AG08396 (cell line): Measurements from ENCODE around the gene TRIM10.
"Not testable (repeated sequence)": the region's sequence is repeated elsewhere in the genome, so short reads cannot be mapped to it uniquely, and the experiment has no call there.

Source experiments
- DNase-seq: peaks from one replicate; pipeline ENCODE4 v3.0.0; 2012; ENCODE audit warnings: low spot score, mixed read lengths

TRIM10 gene

GRCh38 chr6:30172681-30173080 is 11.7 kb upstream of the TRIM10 start:
- DNase-seq, result no peak

GRCh38 chr6:30171677-30172471 is 10.9 kb upstream of the TRIM10 start:
- no peak for DNase-seq

DNA sequence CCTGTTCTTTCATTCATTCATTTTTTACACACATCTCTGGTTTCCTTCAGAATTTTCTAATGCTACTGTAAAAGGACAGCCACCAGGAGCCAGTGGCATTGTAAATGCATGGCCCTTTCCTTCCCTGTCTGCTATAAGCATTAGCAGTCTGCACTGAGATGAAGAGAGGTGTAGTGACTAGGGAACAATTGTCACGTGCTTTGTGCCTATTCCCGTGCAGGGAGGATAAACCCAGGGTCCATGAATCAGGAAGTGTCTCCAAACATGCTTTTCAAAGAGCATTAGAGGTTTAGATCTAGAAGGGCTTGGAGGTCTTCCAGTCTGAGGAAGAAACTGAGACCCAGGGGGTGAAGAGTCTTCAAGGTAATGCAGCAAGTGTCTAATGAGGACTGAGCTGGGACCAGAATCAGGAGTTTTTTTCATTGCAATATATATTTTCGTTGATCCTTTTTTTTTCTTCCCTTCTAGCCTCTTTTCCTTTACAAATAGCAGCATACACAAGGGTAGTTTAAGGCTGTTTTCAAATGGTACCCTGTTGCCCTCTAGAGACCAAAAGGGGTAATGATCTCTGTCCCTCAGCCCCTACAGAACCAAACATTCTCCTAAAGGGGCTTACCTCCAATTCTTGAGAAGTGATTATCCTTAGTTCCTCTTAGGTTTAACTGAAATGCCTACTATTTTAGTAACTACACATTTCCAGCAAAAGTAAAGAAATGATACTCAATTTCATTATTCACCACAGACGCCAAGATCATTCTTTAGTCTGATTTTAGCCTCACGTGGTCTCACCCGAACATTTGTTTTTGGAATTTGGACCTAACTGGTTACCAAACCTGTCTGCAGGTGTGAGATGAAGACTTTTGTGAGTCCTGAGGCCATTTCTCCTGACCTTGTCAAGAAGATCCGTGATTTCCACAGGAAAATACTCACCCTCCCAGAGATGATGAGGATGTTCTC is 8.9 kb upstream of the TRIM10 start:
- DNase-seq, result peak; percentile 64

DNA sequence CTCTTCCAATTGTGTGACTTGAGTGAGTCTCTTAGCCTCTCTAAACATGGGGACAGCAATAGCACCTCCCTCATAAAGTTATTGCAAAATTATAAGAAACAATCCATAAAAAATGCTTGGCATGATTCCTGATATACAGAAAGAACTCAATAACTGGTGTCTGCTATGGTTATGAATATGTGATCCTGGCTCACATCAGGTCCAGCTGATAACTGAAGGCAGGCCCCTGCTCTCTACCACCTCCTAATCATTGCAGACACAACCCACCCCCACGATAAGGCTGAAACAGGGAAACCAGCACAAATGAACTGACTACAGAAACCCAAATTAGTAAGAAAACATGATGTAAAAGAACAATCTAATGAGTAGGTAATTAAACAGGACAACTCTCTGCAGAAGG is 7.7 kb upstream of the TRIM10 start:
- DNase-seq, result no peak

GRCh38 chr6:30167101-30167500 is 6.1 kb upstream of the TRIM10 start:
- no peak for DNase-seq

DNA sequence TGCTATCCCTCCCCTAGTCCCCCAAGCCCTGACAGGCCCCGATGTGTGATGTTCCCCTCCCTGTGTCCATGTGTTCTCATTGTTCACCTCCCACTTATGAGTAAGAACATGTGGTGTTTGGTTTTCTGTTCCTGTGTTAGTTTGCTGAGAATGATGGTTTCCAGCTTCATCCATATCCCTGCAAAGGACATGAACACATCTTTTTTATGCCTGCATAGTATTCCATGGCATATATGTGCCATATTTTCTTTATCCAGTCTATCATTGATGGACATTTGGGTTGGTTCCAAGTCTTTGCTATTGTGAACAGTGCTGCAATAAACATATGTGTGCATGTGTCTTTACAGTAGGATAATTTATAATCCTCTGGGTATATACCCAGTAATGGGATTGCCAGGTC is 4.2 kb upstream of the TRIM10 start:
- not testable (repeated sequence) for DNase-seq

GRCh38 chr6:30164714-30165113 is 3.7 kb upstream of the TRIM10 start:
- DNase-seq, result no peak

DNA sequence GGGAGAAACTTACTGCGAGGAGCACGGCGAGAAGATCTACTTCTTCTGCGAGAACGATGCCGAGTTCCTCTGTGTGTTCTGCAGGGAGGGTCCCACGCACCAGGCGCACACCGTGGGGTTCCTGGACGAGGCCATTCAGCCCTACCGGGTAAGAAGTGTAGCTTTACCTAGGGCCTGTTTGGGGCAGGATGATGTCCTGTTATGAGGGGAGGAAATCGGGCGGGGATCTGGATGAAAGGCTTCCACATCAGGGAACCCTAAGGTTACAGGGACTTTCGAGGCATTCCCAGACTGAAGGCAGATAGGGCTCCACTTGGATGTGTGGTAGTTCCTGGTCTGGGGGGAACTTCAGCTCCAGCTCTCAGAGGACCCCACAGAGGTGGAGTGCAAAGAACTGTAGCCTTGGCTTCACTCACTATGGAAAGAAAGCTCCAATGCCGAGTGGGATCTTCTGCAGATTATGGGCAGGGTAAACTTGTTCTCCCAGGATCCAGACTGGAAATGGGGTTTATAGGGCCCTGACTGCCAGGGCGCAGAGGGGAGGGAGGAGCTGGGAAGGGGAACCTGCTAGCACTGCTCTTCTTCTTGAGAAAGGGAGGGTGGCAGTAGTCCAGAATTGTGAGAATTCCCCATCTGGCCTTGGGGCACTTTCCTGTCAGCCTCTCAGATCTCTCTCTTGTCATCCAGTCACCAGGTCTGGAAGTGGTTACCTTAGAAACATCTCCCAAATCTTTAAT is 3.1 kb upstream of the TRIM10 start:
- no peak for DNase-seq

DNA sequence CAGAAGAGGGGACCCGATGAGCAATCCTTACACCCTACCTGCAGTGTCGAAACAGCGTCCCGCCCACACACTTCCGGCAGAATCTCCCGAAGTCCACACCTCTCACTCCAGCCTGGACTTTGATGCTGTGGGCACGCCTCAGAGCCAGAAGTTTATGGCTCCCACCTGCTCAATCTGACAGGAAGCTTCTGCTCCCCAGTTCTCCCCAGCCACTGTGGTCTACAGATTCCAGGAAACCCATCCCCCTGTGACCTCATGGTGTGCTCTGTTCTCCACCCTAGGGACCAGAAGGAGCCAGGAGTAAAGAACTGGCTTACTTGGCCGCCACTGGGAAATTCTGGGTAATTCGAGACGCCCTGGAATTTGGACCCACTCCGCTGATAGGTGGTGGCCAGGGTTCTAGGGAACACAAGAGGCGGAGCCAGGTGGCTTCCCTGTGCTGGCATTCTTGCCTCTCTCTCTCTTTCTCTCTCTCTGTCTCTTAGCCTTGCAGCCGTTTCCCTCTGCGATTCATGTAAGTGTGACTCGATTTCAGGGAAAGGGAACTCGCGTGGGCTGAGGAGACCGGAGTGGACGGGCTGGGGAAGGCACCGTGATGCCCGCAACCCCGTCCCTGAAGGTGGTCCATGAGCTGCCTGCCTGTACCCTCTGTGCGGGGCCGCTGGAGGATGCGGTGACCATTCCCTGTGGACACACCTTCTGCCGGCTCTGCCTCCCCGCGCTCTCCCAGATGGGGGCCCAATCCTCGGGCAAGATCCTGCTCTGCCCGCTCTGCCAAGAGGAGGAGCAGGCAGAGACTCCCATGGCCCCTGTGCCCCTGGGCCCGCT is 2.3 kb upstream of the TRIM10 start, which contains the start of gene TRIM15:
Gene TRIM15 (plus strand): TSS at position 457 of the 828 bp plus-strand sequence. CDS start 139 bp downstream, at position 596.
- no peak for DNase-seq

DNA sequence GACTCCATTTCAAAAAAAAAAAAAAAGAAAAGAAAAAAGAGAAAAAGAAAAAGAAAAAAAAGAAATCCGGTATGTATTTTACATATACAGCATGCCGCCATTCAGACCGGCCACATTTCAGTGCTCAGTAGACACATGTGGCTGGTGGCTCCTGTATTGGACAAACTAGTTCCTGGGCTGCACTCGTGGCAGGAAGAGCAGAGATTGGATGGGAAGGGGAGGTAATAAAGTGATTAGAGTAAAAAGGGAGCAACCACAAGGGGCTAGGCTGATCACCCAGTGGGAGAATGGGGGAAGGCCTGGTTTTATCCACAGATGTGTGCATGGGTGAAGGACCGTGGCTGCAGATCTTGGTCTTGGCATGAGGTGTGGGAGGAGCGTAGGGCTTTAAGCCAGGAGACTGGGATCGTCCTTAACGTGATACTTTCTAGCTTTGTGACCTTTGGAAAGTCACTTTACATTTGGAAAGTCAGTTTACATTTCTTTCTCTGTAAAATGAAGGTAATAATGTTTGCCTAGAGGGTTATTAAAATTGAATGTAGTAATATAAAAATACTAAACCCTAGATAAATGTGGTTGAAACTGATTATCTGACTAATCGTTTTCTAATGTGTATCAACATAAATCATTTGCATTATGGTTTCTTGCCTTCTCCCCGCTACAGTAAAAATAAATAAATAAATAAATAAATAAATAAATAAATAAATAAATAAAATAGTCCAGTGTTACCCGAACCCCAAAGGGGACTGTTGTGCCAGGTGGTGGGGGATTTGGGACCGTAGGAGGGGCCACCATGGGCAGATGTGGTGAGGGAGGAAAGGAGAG is 1.5 kb upstream of the TRIM10 start:
- no peak for DNase-seq

DNA sequence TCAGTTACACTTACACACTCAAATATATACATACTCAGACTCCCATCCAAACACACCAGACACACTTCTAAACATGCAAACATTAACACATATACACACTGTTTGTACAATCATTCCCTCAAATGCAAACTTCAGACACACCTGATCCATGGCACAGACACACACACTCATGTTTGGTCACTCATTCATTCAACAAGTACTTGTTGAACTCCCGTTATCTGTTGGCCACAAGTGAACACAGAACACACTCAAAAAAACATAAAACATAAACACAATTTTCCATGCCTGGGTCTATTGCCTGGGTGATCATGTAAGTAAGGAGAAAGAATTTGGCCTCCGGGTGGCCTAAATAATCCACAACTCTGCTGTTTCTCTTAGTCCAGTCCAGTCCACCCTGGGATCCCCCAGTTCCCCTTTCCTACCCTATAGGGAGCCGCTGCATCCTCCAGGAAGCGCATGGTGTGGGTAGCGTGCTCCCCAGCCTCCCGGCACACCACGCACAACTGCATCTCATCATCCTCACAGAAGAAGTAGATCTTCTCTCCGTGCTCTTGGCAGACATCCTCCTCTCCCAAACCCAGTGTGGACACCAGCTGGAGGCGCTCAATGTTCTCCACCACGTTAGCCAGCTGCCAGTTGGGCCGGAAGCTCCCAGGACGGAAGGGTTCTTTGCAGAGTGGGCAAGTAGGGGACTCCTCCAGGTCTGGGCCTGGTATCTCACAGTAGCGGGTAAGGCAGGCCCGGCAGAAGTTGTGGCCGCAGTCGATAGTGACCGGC is 815 bp downstream of the TRIM10 start:
- DNase-seq, result no peak

GRCh38 chr6:30158475-30159040 is 2.5 kb downstream of the TRIM10 start:
- DNase-seq, result no peak

GRCh38 chr6:30157999-30158398 is 3.0 kb downstream of the TRIM10 start:
- DNase-seq, result no peak

- DNase-seq, result no peak
These were observed 3.4 kb downstream of the TRIM10 start for GRCh38 chr6:30157581-30157980.

DNA sequence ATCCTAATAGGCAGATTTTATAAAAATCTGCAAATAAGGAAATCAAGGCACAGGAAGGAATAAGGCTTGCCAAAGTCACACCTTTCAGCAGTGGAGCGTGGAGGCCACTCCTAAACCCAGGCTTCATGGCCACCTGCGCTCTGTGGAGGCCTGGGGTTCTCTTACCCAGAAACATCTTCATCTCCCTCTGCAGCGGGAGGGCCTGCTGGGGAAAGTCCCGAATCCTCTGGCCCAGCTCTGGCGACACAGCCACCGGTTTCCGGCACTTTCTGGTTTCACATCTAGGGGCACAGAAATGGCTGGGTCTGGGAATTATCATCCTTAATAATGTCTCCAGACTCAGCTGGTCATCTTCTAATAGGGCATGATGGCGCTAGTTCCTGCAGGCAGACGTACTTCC is 4.2 kb downstream of the TRIM10 start:
- DNase-seq, result no peak

- DNase-seq, result no peak
These were observed 4.8 kb downstream of the TRIM10 start for GRCh38 chr6:30156262-30156599.

- DNase-seq, result no peak
These were observed 5.3 kb downstream of the TRIM10 start for GRCh38 chr6:30155520-30156261.

DNA sequence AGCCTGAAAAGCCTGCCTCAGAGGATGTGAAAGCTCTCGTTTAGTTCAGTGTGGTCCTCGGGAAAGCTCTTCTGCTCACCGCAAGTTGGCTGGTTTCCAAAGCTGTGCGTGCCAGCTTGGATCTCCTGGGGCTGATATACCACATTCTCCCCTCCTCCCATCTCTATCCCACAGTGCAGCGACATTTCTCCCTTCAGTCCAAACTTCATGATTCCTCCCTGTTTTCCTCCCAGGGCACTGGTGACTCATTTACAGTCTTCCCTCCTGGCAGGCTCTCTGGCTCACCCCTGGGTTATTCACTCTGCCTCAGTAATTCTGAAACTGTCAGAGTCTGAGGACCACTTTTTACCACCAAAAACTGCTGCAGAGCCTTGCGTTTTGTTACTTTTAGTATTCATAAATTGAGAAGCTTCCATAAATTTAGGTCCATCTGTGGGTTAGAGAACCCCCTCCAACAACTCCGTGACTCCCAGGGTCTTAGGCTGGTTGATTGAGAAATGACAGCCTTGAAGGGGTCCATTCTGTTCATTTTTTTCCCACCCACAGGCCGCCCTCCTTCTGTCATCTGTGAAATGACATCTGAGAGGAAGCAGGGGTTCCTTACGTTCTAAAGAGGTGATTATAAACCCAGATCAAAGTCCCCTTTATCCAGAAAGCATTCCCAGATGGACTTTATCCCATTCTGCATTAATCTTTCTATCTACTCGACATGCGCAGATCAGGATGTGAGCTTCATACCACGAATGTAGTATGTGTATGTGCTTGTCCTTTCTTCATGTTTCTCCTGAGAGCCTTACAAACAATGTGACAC is 6.1 kb downstream of the TRIM10 start:
- peak; percentile 81 for DNase-seq
